HG02870 (cell line): Measurements from ENCODE around the gene PSMD6.

ENCODE experiments used
- ATAC-seq: cut with Tn5 transposase; IDR thresholded peaks from one replicate; pipeline ENCODE4 v1.9.1; 2021; ENCODE audit warnings: mild to moderate bottlenecking, moderate library complexity; ENCODE audit not compliant: unreplicated experiment

The PSMD6 gene

GRCh38 chr3:64023187-64023860 lies at the start of gene PSMD6:
TSS of gene PSMD6 (minus strand) at chr3:64023494. CDS start at chr3:64023419, 75 bp downstream.
- peak; percentile 95 for ATAC-seq

GRCh38 chr3:64072126-64072525 lies 48.8 kb upstream of the PSMD6 start:
- ATAC-seq: no peak

GRCh38 chr3:64070704-64071103 lies 47.4 kb upstream of the PSMD6 start:
- no peak for ATAC-seq

- ATAC-seq: no peak
These were observed 44.4 kb upstream of the PSMD6 start for GRCh38 chr3:64067506-64068346.

- no peak for ATAC-seq
These were observed 41.5 kb upstream of the PSMD6 start for GRCh38 chr3:64064804-64065203.

GRCh38 chr3:64063983-64064438 lies 40.7 kb upstream of the PSMD6 start:
- ATAC-seq: no peak

- ATAC-seq: no peak
These were observed 40.1 kb upstream of the PSMD6 start for GRCh38 chr3:64063207-64063982.

GRCh38 chr3:64061628-64062027 lies 38.3 kb upstream of the PSMD6 start:
- no peak for ATAC-seq

GRCh38 chr3:64059484-64060175 lies 36.3 kb upstream of the PSMD6 start:
- no peak for ATAC-seq

GRCh38 chr3:64058566-64058965 lies 35.3 kb upstream of the PSMD6 start:
- ATAC-seq: no peak

GRCh38 chr3:64057231-64057630 lies 33.9 kb upstream of the PSMD6 start:
- ATAC-seq: no peak

GRCh38 chr3:64056606-64057180 lies 33.4 kb upstream of the PSMD6 start:
- no peak for ATAC-seq

- ATAC-seq: no peak
These were observed 31.8 kb upstream of the PSMD6 start for GRCh38 chr3:64055076-64055475.

GRCh38 chr3:64054488-64054887 lies 31.2 kb upstream of the PSMD6 start:
- no peak for ATAC-seq

- ATAC-seq: no peak
These were observed 30.3 kb upstream of the PSMD6 start for GRCh38 chr3:64053581-64053980.

- ATAC-seq: no peak
These were observed 29.8 kb upstream of the PSMD6 start for GRCh38 chr3:64053117-64053516.

- no peak for ATAC-seq
These were observed 26.5 kb upstream of the PSMD6 start for GRCh38 chr3:64049832-64050231.

- ATAC-seq: no peak
These were observed 25.8 kb upstream of the PSMD6 start for GRCh38 chr3:64049136-64049535.

- no peak for ATAC-seq
These were observed 25.4 kb upstream of the PSMD6 start for GRCh38 chr3:64048631-64049061.

GRCh38 chr3:64047787-64048186 lies 24.5 kb upstream of the PSMD6 start:
- ATAC-seq: no peak
